HEK293 (cell line): ENCODE results near the gene RTN4RL2.

Source experiments
- HOXA7 ChIP-seq: sonication (generic); formaldehyde crosslinking; IDR thresholded peaks from 2 replicates; pipeline ENCODE4 v1.8.1; 2022; ENCODE audit warnings: missing genetic modification reagents, borderline replicate concordance
- MYNN ChIP-seq: fragments of 450-650 bp; formaldehyde crosslinking; IDR thresholded peaks from 2 replicates; pipeline ENCODE4 v1.5.1; 2016; ENCODE audit warnings: missing biosample characterization, missing genetic modification characterization, borderline replicate concordance
- TCF7L2 ChIP-seq: IDR thresholded peaks from 2 replicates; pipeline ENCODE4 v1.6.1; 2011; ENCODE audit warnings: low read depth, mild to moderate bottlenecking, inconsistent platforms, low read length, moderate library complexity, borderline replicate concordance
- ZEB2 ChIP-seq: fragments of 450-650 bp; formaldehyde crosslinking; IDR thresholded peaks from 2 replicates; pipeline ENCODE4 v1.5.1; 2016; ENCODE audit warnings: missing biosample characterization, missing genetic modification characterization
- ZFP3 ChIP-seq: fragments of 450-650 bp; formaldehyde crosslinking; IDR thresholded peaks from 2 replicates; pipeline ENCODE4 v1.5.1; 2016; ENCODE audit warnings: low read depth, missing biosample characterization, missing genetic modification characterization
- ZNF223 ChIP-seq: fragments of 450-650 bp; formaldehyde crosslinking; IDR thresholded peaks from 2 replicates; pipeline ENCODE4 v1.5.1; 2016; ENCODE audit warnings: missing biosample characterization, missing genetic modification characterization
- ZNF274 ChIP-seq, 2 experiments: fragments of 200-500 bp in 1 of 2; fragments of 450-650 bp in 1 of 2; sonication (Bioruptor generic) in 1 of 2; formaldehyde crosslinking in 1 of 2; IDR thresholded peaks; 2 replicates each; pipeline versions ENCODE4 v1.5.1 to v1.6.1; 2014 to 2016; ENCODE audit warnings: borderline replicate concordance in 1 of 2, inconsistent platforms in 1 of 2, low read length in 1 of 2, missing biosample characterization in 1 of 2, missing genetic modification characterization in 1 of 2
- ZNF580 ChIP-seq: fragments of 450-650 bp; formaldehyde crosslinking; IDR thresholded peaks from 2 replicates; pipeline ENCODE4 v1.5.1; 2016; ENCODE audit warnings: missing biosample characterization, missing genetic modification characterization
- ZNF658 ChIP-seq: fragments of 450-650 bp; formaldehyde crosslinking; IDR thresholded peaks from 2 replicates; pipeline ENCODE4; 2016; ENCODE audit warnings: missing biosample characterization, missing genetic modification characterization
- TF ChIP-seq, protein P1 (sequence below): fragments of 450-650 bp; formaldehyde crosslinking; IDR thresholded peaks from 2 replicates; pipeline ENCODE4 v1.5.1; 2016; ENCODE audit warnings: missing biosample characterization, missing genetic modification characterization
- TF ChIP-seq, protein P2 (sequence below): fragments of 450-650 bp; formaldehyde crosslinking; optimal IDR thresholded peaks from 2 replicates; pipeline ENCODE3; 2016; ENCODE audit warnings: missing biosample characterization, mild to moderate bottlenecking, missing genetic modification characterization
- TF ChIP-seq, protein P3 (sequence below): fragments of 450-650 bp; formaldehyde crosslinking; IDR thresholded peaks from 2 replicates; pipeline ENCODE4 v1.5.1; 2016; ENCODE audit warnings: missing biosample characterization, missing genetic modification characterization

GRCh38 chr11:57427727-57428082, 32.6 kb upstream of the RTN4RL2 start:
- TF ChIP-seq, protein P1, sequence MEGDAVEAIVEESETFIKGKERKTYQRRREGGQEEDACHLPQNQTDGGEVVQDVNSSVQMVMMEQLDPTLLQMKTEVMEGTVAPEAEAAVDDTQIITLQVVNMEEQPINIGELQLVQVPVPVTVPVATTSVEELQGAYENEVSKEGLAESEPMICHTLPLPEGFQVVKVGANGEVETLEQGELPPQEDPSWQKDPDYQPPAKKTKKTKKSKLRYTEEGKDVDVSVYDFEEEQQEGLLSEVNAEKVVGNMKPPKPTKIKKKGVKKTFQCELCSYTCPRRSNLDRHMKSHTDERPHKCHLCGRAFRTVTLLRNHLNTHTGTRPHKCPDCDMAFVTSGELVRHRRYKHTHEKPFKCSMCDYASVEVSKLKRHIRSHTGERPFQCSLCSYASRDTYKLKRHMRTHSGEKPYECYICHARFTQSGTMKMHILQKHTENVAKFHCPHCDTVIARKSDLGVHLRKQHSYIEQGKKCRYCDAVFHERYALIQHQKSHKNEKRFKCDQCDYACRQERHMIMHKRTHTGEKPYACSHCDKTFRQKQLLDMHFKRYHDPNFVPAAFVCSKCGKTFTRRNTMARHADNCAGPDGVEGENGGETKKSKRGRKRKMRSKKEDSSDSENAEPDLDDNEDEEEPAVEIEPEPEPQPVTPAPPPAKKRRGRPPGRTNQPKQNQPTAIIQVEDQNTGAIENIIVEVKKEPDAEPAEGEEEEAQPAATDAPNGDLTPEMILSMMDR: no peak
- TF ChIP-seq ZNF658: no peak
- no peak for TF ChIP-seq ZNF223 (tag by site-specific recombination)
- no peak for TF ChIP-seq TCF7L2
- no peak for TF ChIP-seq MYNN (tag by site-specific recombination)
- no peak for TF ChIP-seq HOXA7 (CRISPR knock-in tag)
- no peak for TF ChIP-seq ZNF580 (tag by site-specific recombination)
- no peak for TF ChIP-seq ZFP3 (tag by site-specific recombination)
- TF ChIP-seq, protein P2, sequence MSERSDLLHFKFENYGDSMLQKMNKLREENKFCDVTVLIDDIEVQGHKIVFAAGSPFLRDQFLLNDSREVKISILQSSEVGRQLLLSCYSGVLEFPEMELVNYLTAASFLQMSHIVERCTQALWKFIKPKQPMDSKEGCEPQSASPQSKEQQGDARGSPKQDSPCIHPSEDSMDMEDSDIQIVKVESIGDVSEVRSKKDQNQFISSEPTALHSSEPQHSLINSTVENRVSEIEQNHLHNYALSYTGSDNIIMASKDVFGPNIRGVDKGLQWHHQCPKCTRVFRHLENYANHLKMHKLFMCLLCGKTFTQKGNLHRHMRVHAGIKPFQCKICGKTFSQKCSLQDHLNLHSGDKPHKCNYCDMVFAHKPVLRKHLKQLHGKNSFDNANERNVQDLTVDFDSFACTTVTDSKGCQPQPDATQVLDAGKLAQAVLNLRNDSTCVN (tag by site-specific recombination): no peak
- TF ChIP-seq ZEB2: no peak
- TF ChIP-seq, protein P3, sequence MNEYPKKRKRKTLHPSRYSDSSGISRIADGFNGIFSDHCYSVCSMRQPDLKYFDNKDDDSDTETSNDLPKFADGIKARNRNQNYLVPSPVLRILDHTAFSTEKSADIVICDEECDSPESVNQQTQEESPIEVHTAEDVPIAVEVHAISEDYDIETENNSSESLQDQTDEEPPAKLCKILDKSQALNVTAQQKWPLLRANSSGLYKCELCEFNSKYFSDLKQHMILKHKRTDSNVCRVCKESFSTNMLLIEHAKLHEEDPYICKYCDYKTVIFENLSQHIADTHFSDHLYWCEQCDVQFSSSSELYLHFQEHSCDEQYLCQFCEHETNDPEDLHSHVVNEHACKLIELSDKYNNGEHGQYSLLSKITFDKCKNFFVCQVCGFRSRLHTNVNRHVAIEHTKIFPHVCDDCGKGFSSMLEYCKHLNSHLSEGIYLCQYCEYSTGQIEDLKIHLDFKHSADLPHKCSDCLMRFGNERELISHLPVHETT (tag by site-specific recombination): no peak
- no peak for TF ChIP-seq ZNF274 (IDR thresholded peaks at IDR 0.05; ENCODE audit: low read length)
- no peak for TF ChIP-seq ZNF274 (tag by site-specific recombination; IDR thresholded peaks at IDR 0.05; ENCODE audit: borderline replicate concordance)
